Stimulated activated CD8-positive, alpha-beta memory T cell treated with anti-CD3 and anti-CD28 coated beads, Interleukin-2, amount 100 ng/mL, for 1 hour (primary cell): ENCODE measurements around the gene MAP7D3.
A peak's percentile ranks its signal among the peaks of the same experiment; 100 is the strongest.
"Not testable (repeated sequence)": the region's sequence is repeated elsewhere in the genome, so short reads cannot be mapped to it uniquely, and the experiment has no call there.

Source experiments
- DNase-seq, 2 donors: peaks; one replicate each; pipeline ENCODE4 v3.0.0-alpha.2; 2020; ENCODE audit warnings: low read depth in 2 of 2

MAP7D3 gene

GRCh38 chrX:136250191-136251040 lies 784 bp downstream of the MAP7D3 start:
- DNase-seq: peak; percentile 4 to 8

DNA sequence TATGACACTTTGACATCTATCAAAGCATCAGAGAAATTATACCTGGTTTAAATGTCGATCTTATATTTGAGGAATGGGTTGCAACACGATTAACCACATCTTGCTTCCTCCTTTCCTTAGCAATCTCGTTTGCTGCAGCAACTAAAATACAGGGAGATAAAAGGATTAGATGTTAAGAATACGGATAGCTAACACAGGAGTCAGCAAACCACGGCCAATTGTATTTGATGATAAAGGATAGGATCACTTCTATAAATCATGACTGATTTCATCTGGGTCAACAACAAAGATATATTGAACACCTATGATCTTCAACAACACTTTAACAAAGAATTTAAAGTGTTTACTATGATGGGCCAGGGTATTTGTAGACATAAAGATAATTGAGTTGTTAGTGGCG lies 5.0 kb downstream of the MAP7D3 start:
- DNase-seq: no peak

GRCh38 chrX:136237849-136238248 lies 13.4 kb downstream of the MAP7D3 start:
- not testable (repeated sequence) for DNase-seq

DNA sequence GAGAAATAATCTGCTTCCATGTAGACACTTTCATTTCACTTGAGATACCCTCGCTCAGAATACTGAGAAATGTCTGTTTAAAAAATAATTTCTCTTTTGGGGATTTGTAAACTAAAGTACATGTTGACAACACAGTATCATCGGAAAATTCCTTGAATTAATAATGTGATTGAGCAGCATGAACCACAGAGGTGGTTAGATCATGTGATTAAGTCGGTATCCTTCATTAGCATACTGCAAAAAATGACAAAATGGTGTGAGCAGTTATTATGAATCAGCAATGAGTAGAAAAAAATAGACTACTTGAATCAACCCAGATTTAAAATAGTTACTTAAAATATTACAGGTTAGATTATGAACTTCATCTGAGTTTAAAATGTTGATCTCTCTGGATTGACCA lies 14.1 kb downstream of the MAP7D3 start:
- no peak for DNase-seq

- DNase-seq: no peak
Observed at GRCh38 chrX:136228839-136229207, 22.4 kb downstream of the MAP7D3 start.

- no peak for DNase-seq
Observed at GRCh38 chrX:136227948-136228838, 23.0 kb downstream of the MAP7D3 start.

- DNase-seq: no peak
Observed at GRCh38 chrX:136227074-136227473, 24.1 kb downstream of the MAP7D3 start.

GRCh38 chrX:136221851-136222513 lies 29.2 kb downstream of the MAP7D3 start:
- DNase-seq: no peak

DNA sequence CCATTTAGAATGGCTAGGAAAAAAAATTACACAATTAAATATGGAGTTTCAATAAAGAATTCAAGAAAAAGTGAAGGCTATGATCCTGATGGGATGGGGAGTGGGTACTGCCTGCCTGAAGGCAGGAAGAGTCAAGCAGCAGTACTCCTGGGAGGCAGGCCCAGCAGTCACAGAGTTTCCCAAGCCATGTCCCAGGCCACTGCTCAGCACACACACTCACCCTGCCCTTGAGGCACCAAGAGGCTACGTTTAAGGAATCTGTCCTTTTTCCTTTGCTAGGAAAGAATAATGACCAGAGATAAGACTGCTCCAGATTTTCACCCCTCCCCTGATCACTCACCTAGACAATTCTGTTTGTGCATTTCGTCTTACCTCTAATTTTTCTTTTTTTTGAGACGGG lies 30.2 kb downstream of the MAP7D3 start:
- no peak for DNase-seq

GRCh38 chrX:136220540-136220939 lies 30.7 kb downstream of the MAP7D3 start:
- DNase-seq: no peak

- DNase-seq: no peak
Observed at GRCh38 chrX:136219893-136220292, 31.3 kb downstream of the MAP7D3 start.

GRCh38 chrX:136215559-136215958 lies 35.6 kb downstream of the MAP7D3 start:
- no peak for DNase-seq

DNA sequence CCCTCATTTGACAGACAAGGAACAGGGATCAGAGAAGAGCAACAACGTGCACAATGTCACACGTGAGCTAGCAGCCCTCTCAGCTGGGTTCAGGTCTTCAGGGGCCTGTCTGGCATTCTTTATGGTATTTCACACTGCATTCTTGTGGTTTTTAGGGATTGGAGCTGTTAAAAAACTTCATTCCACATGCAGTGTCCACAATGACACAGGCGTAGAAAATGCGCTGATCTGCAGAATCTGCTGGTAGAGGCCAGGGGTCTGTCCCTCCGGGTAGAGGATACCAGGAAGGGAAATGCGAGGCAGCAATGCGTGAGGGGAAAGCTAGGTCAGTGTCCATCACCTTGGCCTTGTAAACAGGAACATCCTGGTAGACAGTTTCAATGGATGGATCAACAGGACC lies 36.6 kb downstream of the MAP7D3 start:
- DNase-seq: no peak

- DNase-seq: no peak
Observed at GRCh38 chrX:136212557-136213111, 38.6 kb downstream of the MAP7D3 start.

GRCh38 chrX:136211766-136212556 lies 39.2 kb downstream of the MAP7D3 start:
- no peak for DNase-seq

DNA sequence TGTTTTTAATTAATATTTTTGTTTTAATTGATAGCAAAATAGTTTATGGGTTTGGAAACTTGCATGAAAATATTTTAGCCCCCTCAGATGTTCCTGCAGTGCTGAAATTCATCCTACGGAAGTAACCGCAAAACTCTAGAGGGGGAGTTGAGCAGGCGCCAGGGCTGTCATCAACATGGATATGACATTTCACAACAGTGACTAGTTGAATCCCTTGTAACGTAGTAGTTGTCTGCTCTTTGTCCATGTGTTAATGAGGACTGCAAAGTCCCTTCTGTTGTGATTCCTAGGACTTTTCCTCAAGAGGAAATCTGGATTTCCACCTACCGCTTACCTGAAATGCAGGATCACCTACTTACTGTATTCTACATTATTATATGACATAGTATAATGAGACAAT lies 40.4 kb downstream of the MAP7D3 start:
- no peak for DNase-seq

- no peak for DNase-seq
Observed at GRCh38 chrX:136210243-136210642, 41.0 kb downstream of the MAP7D3 start.

GRCh38 chrX:136209751-136210150 lies 41.4 kb downstream of the MAP7D3 start:
- DNase-seq: no peak

DNA sequence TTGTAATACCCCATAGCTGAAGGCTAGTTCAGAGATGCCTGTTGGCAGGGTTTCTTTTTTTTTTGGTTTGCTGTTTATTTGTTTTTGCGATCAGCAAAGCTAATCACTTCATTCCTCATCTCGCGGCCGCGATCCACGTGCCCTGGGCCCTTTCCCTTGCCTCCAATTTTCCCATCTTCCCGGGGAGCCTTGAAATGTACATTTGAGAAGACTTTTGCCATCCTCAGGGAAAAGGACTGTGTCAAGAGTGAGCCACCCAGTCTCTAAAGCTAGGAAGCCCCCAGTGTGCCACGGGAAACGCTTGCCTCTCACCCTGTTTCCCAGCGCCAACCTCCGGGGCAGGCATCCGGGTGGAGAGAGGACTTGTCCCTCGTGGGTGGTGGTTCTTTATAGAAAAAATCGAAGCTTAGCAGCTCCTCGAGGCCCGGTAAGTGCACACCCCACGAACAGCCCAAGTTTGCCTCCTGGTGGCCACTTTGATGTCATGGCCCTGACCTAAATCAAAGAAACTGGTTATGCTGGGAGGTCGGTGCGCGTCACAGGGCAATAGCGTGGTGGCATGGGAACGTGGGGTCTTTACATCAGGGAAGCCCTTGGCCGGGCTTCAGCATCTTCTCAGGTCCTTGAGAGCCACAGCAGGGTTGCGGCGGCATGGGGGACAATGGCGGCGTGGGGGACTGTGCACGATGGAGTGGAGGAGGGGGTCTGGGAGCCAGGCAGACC lies 42.0 kb downstream of the MAP7D3 start:
- DNase-seq: no peak

GRCh38 chrX:136207546-136207945 lies 43.7 kb downstream of the MAP7D3 start:
- no peak for DNase-seq

DNA sequence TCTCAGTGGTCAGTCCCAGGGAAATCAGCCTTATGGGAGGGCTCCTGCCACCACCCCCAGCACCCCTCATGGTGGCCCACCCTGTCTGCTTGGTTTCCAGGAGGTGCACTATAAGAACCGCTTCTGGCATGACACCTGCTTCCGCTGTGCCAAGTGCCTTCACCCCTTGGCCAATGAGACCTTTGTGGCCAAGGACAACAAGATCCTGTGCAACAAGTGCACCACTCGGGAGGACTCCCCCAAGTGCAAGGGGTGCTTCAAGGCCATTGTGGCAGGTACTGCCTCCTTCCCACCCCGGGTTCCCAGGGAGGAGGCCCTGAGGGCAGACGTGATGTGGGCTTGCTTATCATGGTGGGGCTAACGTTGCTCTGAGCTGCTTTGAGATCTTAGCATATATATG lies 44.3 kb downstream of the MAP7D3 start:
- DNase-seq: no peak
